HL-60/S4 treated with retinoic acid at 250 ng/mL for 4 days and 3 days (cell line): ENCODE measurements around the gene COL4A1.

ENCODE experiments used
- in situ Hi-C: fragments of 300-500 bp; cut with MboI; formaldehyde crosslinking; loops from 2 replicates; pipeline ENCODE4 v1.7.0; 2022; ENCODE audit warnings: low sequenced_read_pairs

The COL4A1 gene

GRCh38 chr13:110209950-110210603 lies 96.9 kb downstream of the COL4A1 start:
- in situ Hi-C loops = no loop called here

- in situ Hi-C loops = no loop called here
Measured at GRCh38 chr13:110208116-110208515, 98.8 kb downstream of the COL4A1 start.

GRCh38 chr13:110206996-110207395 lies 100.0 kb downstream of the COL4A1 start:
- in situ Hi-C loops = no loop called here

- in situ Hi-C loops = no loop called here
Measured at GRCh38 chr13:110206185-110206584, 100.8 kb downstream of the COL4A1 start.

- in situ Hi-C loops = no loop called here
Measured at GRCh38 chr13:110201114-110201513, 105.8 kb downstream of the COL4A1 start.

GRCh38 chr13:110200276-110200870 lies 106.6 kb downstream of the COL4A1 start:
- in situ Hi-C loops = no loop called here

GRCh38 chr13:110199046-110199831 lies 107.7 kb downstream of the COL4A1 start:
- in situ Hi-C loops = no loop called here

- in situ Hi-C loops = no loop called here
Measured at GRCh38 chr13:110197471-110197870, 109.5 kb downstream of the COL4A1 start.

GRCh38 chr13:110197026-110197425 lies 109.9 kb downstream of the COL4A1 start:
- in situ Hi-C loops = no loop called here

GRCh38 chr13:110195547-110196485 lies 111.1 kb downstream of the COL4A1 start:
- in situ Hi-C loops = no loop called here

GRCh38 chr13:110194451-110194850 lies 112.5 kb downstream of the COL4A1 start:
- in situ Hi-C loops = no loop called here

- in situ Hi-C loops = no loop called here
Measured at GRCh38 chr13:110193491-110193890, 113.5 kb downstream of the COL4A1 start.

- in situ Hi-C loops = no loop called here
Measured at GRCh38 chr13:110192472-110192871, 114.5 kb downstream of the COL4A1 start.

GRCh38 chr13:110187641-110188161 lies 119.3 kb downstream of the COL4A1 start:
- in situ Hi-C loops = no loop called here

GRCh38 chr13:110186231-110186855 lies 120.6 kb downstream of the COL4A1 start:
- in situ Hi-C loops = no loop called here

GRCh38 chr13:110185696-110186095 lies 121.3 kb downstream of the COL4A1 start:
- in situ Hi-C loops = no loop called here

GRCh38 chr13:110183910-110184309 lies 123.0 kb downstream of the COL4A1 start:
- in situ Hi-C loops = no loop called here

- in situ Hi-C loops = no loop called here
Measured at GRCh38 chr13:110182461-110182860, 124.5 kb downstream of the COL4A1 start.

GRCh38 chr13:110182003-110182402 lies 125.0 kb downstream of the COL4A1 start:
- in situ Hi-C loops = no loop called here

GRCh38 chr13:110179857-110180147 lies 127.2 kb downstream of the COL4A1 start:
- in situ Hi-C loops = no loop called here
